T-helper 2 cell treated with Interferon-gamma antibody and Interleukin-4, amounts not matched to agents 5 μg/mL and 100 μg/mL, for 36 hours (primary cell): ENCODE results near the gene LHX1.

Source experiments
- DNase-seq: peaks from one replicate; pipeline ENCODE4 v3.0.0; 2021; ENCODE audit warnings: low spot score
- H3K27ac Mint-ChIP-seq: one replicate; pipeline ENCODE4 v1.8.0; 2021; ENCODE audit warnings: mild to moderate bottlenecking, mixed read lengths
- H3K27me3 Mint-ChIP-seq: one replicate; pipeline ENCODE4 v1.8.0; 2021; ENCODE audit warnings: low read depth, mixed read lengths
- H3K36me3 Mint-ChIP-seq: one replicate; pipeline ENCODE4 v1.8.0; 2021; ENCODE audit warnings: low read depth, mixed read lengths
- H3K4me1 Mint-ChIP-seq: one replicate; pipeline ENCODE4 v1.8.0; 2021; ENCODE audit warnings: low read depth, mixed read lengths
- H3K4me3 Mint-ChIP-seq: one replicate; pipeline ENCODE4 v1.8.0; 2022; ENCODE audit warnings: mild to moderate bottlenecking, moderate library complexity, mixed read lengths
- H3K9me3 Mint-ChIP-seq: one replicate; pipeline ENCODE4 v1.8.0; 2021; ENCODE audit warnings: mixed read lengths

The LHX1 gene

GRCh38 chr17:36911001-36911400, 26.3 kb upstream of the LHX1 start:
- H3K4me1 Mint-ChIP-seq: no peaks in the 10 kb centered on the region

GRCh38 chr17:36913132-36913531, 24.1 kb upstream of the LHX1 start:
- no peak overlapping the region for H3K27ac Mint-ChIP-seq
- H3K27me3 Mint-ChIP-seq: peaks cover 19% of the 10 kb centered on the region
- H3K4me1 Mint-ChIP-seq: no peaks in the 10 kb centered on the region
- no peak overlapping the region for H3K4me3 Mint-ChIP-seq
- H3K36me3 Mint-ChIP-seq: no peaks in the 10 kb centered on the region
- DNase-seq: no peak
- H3K9me3 Mint-ChIP-seq: no peaks in the 10 kb centered on the region

More at GRCh38 chr17:36911001-36911400, 26.3 kb upstream of the LHX1 start:
- no peaks in the 10 kb centered on the region for H3K9me3 Mint-ChIP-seq
- no peak overlapping the region for H3K27ac Mint-ChIP-seq
- no peaks in the 10 kb centered on the region for H3K36me3 Mint-ChIP-seq
- H3K27me3 Mint-ChIP-seq: peaks cover 29% of the 10 kb centered on the region
- H3K4me3 Mint-ChIP-seq: no peak overlapping the region
- DNase-seq: no peak

GRCh38 chr17:36918211-36918691, 19.0 kb upstream of the LHX1 start:
- Mint-ChIP-seq H3K27ac (no peak overlapping the region), H3K9me3 (no peaks in the 10 kb centered on the region), H3K36me3 (no peaks in the 10 kb centered on the region), H3K4me3 (no peak overlapping the region), H3K27me3 (peaks cover 14% of the 10 kb centered on the region), H3K4me1 (peaks cover 9% of the 10 kb centered on the region)
- DNase-seq: no peak

GRCh38 chr17:36919407-36919968, 17.8 kb upstream of the LHX1 start:
- no peak overlapping the region for H3K27ac Mint-ChIP-seq
- no peaks in the 10 kb centered on the region for H3K36me3 Mint-ChIP-seq
- peaks cover 14% of the 10 kb centered on the region for H3K27me3 Mint-ChIP-seq
- DNase-seq: no peak
- H3K4me3 Mint-ChIP-seq: no peak overlapping the region
- no peaks in the 10 kb centered on the region for H3K9me3 Mint-ChIP-seq
- peaks cover 9% of the 10 kb centered on the region for H3K4me1 Mint-ChIP-seq

DNA sequence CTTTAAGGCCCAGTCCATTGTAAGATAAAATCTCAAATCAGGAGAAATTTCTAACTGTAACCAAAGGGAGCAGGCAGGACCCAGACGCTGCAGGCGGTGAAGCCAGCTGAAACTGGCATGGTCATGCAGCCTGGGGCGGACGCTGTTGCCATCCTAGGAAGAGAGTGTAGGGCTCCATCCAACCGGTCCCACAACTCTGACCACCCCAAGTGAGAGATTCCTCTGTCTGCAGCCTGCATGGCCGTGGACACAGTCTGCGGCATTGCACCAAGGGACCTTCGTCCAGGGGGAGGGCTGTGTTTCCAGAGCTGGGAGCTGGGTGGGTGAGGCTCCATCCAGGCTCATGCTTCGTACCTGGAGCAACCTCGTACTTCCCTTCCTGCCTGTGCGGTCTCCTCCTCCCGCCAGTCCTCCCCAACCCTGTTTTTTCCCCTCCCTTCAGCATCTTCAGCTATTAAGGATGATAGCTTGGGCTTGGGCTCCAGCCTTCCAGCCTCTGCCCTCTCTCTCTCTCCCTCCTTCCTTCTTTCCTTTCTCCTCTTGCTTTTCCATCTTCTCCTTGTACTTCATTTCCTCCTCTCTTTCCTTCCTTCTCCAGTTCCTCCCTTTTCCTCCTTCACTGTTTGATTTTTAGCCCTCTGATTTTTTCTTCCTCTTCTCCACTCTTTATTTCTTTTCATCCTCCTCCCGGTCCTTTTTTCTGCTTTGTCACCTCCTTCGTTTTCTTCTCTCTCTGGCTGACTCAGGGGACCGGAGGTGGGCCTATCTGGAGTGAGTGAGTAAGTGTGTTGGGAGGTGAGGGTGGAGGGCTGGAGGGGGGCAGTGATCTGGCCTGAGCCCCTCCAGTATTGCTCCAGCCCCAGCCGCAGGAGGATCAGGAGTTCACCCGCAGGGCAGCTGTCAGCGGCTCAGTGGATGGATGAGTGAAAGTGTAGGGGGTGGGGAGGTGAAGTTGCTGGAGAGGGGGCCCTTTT, 17.0 kb upstream of the LHX1 start:
- H3K4me3 Mint-ChIP-seq: no peak overlapping the region
- H3K27me3 Mint-ChIP-seq: peaks cover 16% of the 10 kb centered on the region
- DNase-seq: no peak
- peaks cover 9% of the 10 kb centered on the region for H3K4me1 Mint-ChIP-seq
- H3K27ac Mint-ChIP-seq: no peak overlapping the region
- no peaks in the 10 kb centered on the region for H3K9me3 Mint-ChIP-seq
- no peaks in the 10 kb centered on the region for H3K36me3 Mint-ChIP-seq

- Mint-ChIP-seq H3K4me3 (no peak overlapping the region), H3K36me3 (no peaks in the 10 kb centered on the region), H3K4me1 (peaks cover 9% of the 10 kb centered on the region), H3K27ac (no peak overlapping the region), H3K27me3 (peaks cover 25% of the 10 kb centered on the region), H3K9me3 (no peaks in the 10 kb centered on the region)
- DNase-seq: peak; percentile 74
These were observed 16.0 kb upstream of the LHX1 start for GRCh38 chr17:36921095-36921851.

DNA sequence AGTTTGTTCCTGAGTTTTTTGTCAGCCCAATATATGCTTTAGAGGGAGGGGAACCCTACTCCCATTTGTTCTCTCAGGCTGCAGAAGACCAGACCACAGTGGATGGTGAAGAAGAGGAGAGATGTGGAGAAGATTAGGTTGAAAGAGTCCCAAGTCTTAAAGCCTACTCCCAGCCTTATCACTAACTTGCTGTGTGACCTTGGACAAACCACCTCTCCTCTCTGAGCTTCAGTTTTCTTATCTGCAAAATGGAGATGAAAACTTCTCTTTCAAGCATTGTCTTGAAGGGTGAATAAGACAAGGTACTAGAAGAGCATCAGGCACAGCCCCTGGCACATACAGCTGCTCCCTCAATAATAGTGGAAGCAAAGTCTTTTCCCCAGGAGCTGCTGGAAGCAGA, 15.1 kb upstream of the LHX1 start:
- no peak overlapping the region for H3K4me3 Mint-ChIP-seq
- H3K27ac Mint-ChIP-seq: no peak overlapping the region
- no peaks in the 10 kb centered on the region for H3K9me3 Mint-ChIP-seq
- H3K36me3 Mint-ChIP-seq: no peaks in the 10 kb centered on the region
- peaks cover 9% of the 10 kb centered on the region for H3K4me1 Mint-ChIP-seq
- H3K27me3 Mint-ChIP-seq: peaks cover 30% of the 10 kb centered on the region
- DNase-seq: no peak

- no peaks in the 10 kb centered on the region for H3K9me3 Mint-ChIP-seq
- H3K4me3 Mint-ChIP-seq: no peak overlapping the region
- H3K27me3 Mint-ChIP-seq: peaks cover 46% of the 10 kb centered on the region
- H3K27ac Mint-ChIP-seq: no peak overlapping the region
- peaks cover 16% of the 10 kb centered on the region for H3K4me1 Mint-ChIP-seq
- no peaks in the 10 kb centered on the region for H3K36me3 Mint-ChIP-seq
- DNase-seq: no peak
These were observed 13.5 kb upstream of the LHX1 start for GRCh38 chr17:36923814-36924221.

GRCh38 chr17:36926226-36926625, 11.0 kb upstream of the LHX1 start:
- Mint-ChIP-seq H3K4me3 (no peak overlapping the region), H3K27ac (no peak overlapping the region), H3K4me1 (peaks cover 12% of the 10 kb centered on the region), H3K36me3 (no peaks in the 10 kb centered on the region), H3K9me3 (no peaks in the 10 kb centered on the region), H3K27me3 (peaks cover 65% of the 10 kb centered on the region)
- DNase-seq: no peak

DNA sequence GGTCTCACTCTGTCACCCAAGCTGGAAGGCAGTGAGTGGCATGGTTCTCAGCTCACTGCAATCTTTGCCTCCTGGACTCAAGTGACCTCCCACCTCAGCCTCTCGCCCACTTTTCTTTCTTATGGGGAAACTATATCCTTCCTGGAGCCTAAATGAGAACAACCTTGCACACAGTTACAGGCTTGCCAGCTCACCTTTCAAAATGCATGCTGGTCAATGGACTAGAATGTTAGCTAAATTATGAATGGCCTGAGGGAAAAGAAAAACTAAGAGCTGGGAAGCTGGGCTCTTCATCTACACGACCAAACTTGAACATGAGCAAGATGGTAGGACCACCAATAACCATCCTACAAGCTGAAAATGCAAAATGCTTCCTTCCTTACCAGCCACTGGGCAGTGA, 10.6 kb upstream of the LHX1 start:
- Mint-ChIP-seq H3K27ac (no peak overlapping the region), H3K4me3 (no peak overlapping the region), H3K27me3 (peaks cover 66% of the 10 kb centered on the region), H3K36me3 (no peaks in the 10 kb centered on the region), H3K9me3 (no peaks in the 10 kb centered on the region), H3K4me1 (peaks cover 7% of the 10 kb centered on the region)
- DNase-seq: no peak

GRCh38 chr17:36928471-36929345, 8.6 kb upstream of the LHX1 start:
- H3K4me3 Mint-ChIP-seq: no peak overlapping the region
- no peaks in the 10 kb centered on the region for H3K36me3 Mint-ChIP-seq
- DNase-seq: no peak
- H3K27me3 Mint-ChIP-seq: peaks cover 79% of the 10 kb centered on the region
- H3K27ac Mint-ChIP-seq: no peak overlapping the region
- H3K4me1 Mint-ChIP-seq: peaks cover 16% of the 10 kb centered on the region
- H3K9me3 Mint-ChIP-seq: no peaks in the 10 kb centered on the region

DNA sequence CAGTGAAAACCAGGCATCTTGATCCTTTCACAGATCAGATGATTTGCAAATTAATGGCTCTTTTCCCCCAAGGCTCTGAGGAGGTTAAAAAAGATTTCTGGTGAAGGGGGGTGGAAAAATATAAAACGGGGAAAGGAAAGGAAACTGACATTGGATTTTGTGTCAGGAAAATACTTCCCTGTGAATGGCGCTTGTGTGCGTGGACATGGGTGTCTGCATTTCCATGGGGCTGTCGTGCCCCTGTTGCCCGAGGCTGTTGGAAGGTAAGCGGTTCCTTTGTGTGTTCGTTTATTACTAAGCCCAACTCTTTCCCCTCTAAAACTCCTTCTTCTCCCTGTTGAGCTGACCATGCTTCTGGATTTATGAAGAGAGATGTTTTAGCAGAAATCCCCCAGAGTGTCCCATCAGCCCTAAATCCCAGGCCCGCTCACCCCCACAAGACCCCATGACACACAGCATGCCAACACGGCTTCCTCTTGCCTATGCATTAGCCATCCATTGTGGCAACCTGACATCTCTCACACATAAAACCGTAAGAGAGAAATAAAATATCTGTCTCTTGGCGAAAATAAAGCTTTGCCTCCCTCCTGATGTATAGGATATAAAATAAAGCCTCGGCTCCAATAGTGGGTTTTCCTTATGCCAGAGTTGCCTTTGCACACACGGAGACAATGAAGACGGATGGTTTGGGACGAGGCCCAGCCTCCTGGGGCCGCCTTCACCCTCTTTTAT, 7.3 kb upstream of the LHX1 start:
- Mint-ChIP-seq H3K27me3 (peaks cover 89% of the 10 kb centered on the region), H3K4me3 (no peak overlapping the region), H3K27ac (no peak overlapping the region), H3K9me3 (no peaks in the 10 kb centered on the region), H3K4me1 (peaks cover 20% of the 10 kb centered on the region), H3K36me3 (no peaks in the 10 kb centered on the region)
- no peak for DNase-seq

- Mint-ChIP-seq H3K9me3 (no peaks in the 10 kb centered on the region), H3K4me1 (peaks cover 20% of the 10 kb centered on the region), H3K36me3 (no peaks in the 10 kb centered on the region), H3K27me3 (peaks cover 90% of the 10 kb centered on the region), H3K4me3 (no peak overlapping the region), H3K27ac (no peak overlapping the region)
- no peak for DNase-seq
These were observed 6.7 kb upstream of the LHX1 start for GRCh38 chr17:36930583-36930900.
